Measurements from ENCODE around the gene CENPM. TPM values are rescaled to one million over a fixed set of nuclear protein-coding genes. Genes with fewer than 3 reads are reported as not detected.

CENPM gene
- total RNA-seq, 1 experiment from 2014 or later = 51.9 TPM

- H3K27me3 ChIP-seq (replicated peaks) = peaks cover 53% of the 10 kb centered on the region
- H3K27ac ChIP-seq = no peak overlapping the region
- no peaks in the 10 kb centered on the region for H3K9me3 ChIP-seq (replicated peaks)
- H3K36me3 ChIP-seq = no peaks in the 10 kb centered on the region
- no peak overlapping the region for H3K4me3 ChIP-seq
- DNase-seq (ENCODE audit: low read depth in 1 of 2, low spot score in 2 of 2) = no peak
- H3K4me1 ChIP-seq (replicated peaks) = peaks cover 7% of the 10 kb centered on the region
These were observed 28.5 kb upstream of the CENPM start for GRCh38 chr22:41975299-41976069.

DNA sequence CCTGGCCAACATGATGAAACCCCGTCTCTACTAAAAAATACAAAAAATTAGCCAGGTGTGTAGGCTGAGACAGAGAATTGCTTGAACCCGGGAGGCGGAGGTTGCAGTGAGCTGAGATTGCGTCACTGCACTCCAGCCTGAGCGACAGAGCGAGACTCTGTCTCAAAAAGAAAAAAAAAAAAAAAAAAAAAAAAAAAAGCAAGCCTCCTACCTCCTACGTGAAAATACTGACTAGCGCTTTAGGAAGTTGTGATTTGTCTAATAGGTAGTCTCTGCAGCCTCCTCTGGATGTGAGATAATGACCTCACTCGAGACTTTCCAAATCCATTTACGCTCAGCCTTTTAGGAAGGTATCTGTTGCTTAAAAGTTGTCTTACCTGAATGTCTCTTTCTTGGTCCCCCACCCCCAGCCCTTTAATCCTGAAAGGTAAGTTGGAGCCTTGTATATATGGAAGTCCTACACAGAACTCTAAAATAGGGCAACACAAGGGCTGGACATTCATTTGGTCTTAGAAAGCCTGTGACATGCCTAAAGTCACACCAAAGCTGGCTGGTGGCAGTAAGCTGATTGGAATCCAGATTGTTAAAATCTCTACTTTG is 27.8 kb upstream of the CENPM start:
- no peaks in the 10 kb centered on the region for H3K9me3 ChIP-seq (replicated peaks)
- peaks cover 53% of the 10 kb centered on the region for H3K27me3 ChIP-seq (replicated peaks)
- H3K36me3 ChIP-seq = no peaks in the 10 kb centered on the region
- DNase-seq (ENCODE audit: low read depth in 1 of 2, low spot score in 2 of 2) = no peak
- peaks cover 7% of the 10 kb centered on the region for H3K4me1 ChIP-seq (replicated peaks)
- H3K27ac ChIP-seq = no peak overlapping the region
- H3K4me3 ChIP-seq = no peak overlapping the region

DNA sequence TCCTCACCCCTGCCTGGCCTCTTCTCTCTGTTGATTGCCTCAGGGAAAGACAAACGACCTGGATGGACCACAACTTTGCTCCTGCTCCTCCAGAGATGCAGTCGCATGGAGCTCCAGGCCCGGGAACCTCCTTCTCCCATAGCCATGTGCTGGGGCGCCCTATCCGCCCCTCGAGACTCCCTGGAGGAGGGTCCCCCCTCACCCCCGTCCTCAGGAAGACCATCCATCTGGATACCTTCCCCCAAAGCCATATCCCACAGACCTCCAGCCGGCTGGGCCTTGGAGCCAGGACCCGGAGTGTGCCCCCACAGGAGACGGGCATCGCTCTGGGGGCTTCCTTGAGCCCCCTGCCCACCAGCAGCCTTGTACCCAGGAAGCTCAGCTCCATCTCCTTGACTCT is 24.5 kb upstream of the CENPM start:
- no peak overlapping the region for H3K27ac ChIP-seq
- no peaks in the 10 kb centered on the region for H3K9me3 ChIP-seq (replicated peaks)
- H3K4me3 ChIP-seq = no peak overlapping the region
- H3K36me3 ChIP-seq = no peaks in the 10 kb centered on the region
- DNase-seq (ENCODE audit: low read depth in 1 of 2, low spot score in 2 of 2) = no peak
- H3K4me1 ChIP-seq (replicated peaks) = peaks cover 3% of the 10 kb centered on the region
- H3K27me3 ChIP-seq (replicated peaks) = peaks cover 35% of the 10 kb centered on the region

DNA sequence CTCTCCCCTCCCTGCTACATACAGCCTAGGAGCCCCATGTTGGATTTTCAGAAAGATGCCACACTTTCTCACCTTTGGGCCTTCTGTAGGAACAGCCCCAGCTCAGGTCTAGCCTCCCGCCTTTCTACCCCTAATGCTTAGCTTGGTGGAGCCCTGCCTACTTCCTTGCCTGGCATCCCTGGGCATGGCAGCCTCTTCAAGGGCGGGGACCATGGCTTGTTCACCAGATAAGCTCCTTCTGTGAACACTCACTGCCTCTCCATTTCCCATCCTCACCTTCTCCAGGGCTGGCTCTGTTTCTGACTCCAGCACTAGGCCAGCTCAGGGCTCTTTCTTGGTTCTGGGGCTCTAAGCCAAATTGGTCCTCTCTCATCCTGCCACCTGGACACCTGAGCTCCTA is 23.6 kb upstream of the CENPM start:
- H3K36me3 ChIP-seq = no peaks in the 10 kb centered on the region
- no peaks in the 10 kb centered on the region for H3K4me1 ChIP-seq (replicated peaks)
- H3K27me3 ChIP-seq (replicated peaks) = peaks cover 27% of the 10 kb centered on the region
- no peak overlapping the region for H3K27ac ChIP-seq
- no peaks in the 10 kb centered on the region for H3K9me3 ChIP-seq (replicated peaks)
- H3K4me3 ChIP-seq = no peak overlapping the region
- DNase-seq (ENCODE audit: low read depth in 1 of 2, low spot score in 2 of 2) = no peak

GRCh38 chr22:41969110-41969646 is 22.2 kb upstream of the CENPM start, which contains the start of gene SEPTIN3:
TSS of gene SEPTIN3 (plus strand) at chr22:41969443. CDS start at chr22:41971493, 2,050 bp downstream.
- no peak for DNase-seq (ENCODE audit: low read depth in 1 of 2, low spot score in 2 of 2)
- H3K27me3 ChIP-seq (replicated peaks) = peaks cover 15% of the 10 kb centered on the region
- H3K4me3 ChIP-seq = no peak within 1 kb of the TSS
- H3K27ac ChIP-seq = no peak within 1 kb of the TSS
- no peaks in the 10 kb centered on the region for H3K36me3 ChIP-seq
- no peaks in the 10 kb centered on the region for H3K9me3 ChIP-seq (replicated peaks)
- H3K4me1 ChIP-seq (replicated peaks) = no peaks in the 10 kb centered on the region

DNA sequence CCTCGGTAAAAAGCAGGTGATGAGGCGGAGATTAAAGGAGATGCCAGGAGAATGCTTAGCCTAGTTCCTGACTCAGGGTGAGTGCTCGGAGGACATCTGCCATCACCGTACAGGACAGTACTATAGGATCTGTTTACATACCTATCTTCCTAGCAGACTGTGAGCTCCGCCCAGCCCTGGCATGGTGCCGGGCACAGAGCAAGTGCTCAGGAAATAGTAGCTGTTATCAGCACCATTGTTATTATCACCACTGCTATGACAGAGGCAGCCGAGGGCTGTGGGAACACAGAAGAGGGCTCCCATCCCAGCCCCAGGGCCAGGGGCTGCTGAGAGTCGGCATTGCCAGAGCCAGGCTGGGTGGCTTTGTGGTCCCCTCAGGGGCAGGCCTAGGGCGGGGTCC is 21.6 kb upstream of the CENPM start:
- Histone ChIP-seq H3K36me3 (no peaks in the 10 kb centered on the region), H3K4me1 (replicated peaks) (no peaks in the 10 kb centered on the region), H3K4me3 (no peak overlapping the region), H3K27me3 (replicated peaks) (peaks cover 11% of the 10 kb centered on the region), H3K27ac (no peak overlapping the region), H3K9me3 (replicated peaks) (no peaks in the 10 kb centered on the region)
- no peak for DNase-seq (ENCODE audit: low read depth in 1 of 2, low spot score in 2 of 2)

GRCh38 chr22:41966607-41967240 is 19.8 kb upstream of the CENPM start:
- no peak overlapping the region for H3K27ac ChIP-seq
- DNase-seq (ENCODE audit: low read depth in 1 of 2, low spot score in 2 of 2) = peak in 1 of 2 experiments; percentile 41
- H3K9me3 ChIP-seq (replicated peaks) = no peaks in the 10 kb centered on the region
- H3K4me1 ChIP-seq (replicated peaks) = no peaks in the 10 kb centered on the region
- no peak overlapping the region for H3K4me3 ChIP-seq
- H3K27me3 ChIP-seq (replicated peaks) = 0 out of 2 replicates have a peak, but pooled peaks cover under 1% of the 10 kb centered on the region
- H3K36me3 ChIP-seq = no peaks in the 10 kb centered on the region

- Histone ChIP-seq H3K4me1 (replicated peaks) (no peaks in the 10 kb centered on the region), H3K27me3 (replicated peaks) (no peaks in the 10 kb centered on the region), H3K36me3 (no peaks in the 10 kb centered on the region)
These were observed 19.3 kb upstream of the CENPM start for GRCh38 chr22:41966225-41966606.

DNA sequence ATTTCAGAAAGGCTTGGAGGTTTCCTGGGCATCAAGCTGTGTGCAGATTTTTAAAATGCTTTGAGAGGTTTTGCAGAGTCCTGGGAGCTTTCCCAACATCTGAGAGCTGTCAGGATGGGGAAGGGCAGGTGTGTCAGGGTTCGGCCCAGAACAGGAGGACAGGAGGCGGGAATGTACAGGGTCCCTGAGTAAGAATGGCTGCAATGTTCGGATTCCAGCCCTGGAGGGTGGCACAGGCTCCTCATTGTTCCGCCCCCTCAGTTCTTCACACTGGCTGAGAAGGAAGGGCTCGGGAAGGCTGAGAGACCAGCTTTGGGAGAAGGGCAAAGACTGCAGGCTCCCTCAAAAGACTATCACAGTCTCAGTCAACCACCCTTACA is 17.1 kb upstream of the CENPM start:
- Histone ChIP-seq H3K36me3 (no peaks in the 10 kb centered on the region), H3K9me3 (replicated peaks) (no peaks in the 10 kb centered on the region), H3K27me3 (replicated peaks) (no peaks in the 10 kb centered on the region), H3K4me1 (replicated peaks) (no peaks in the 10 kb centered on the region), H3K4me3 (no peak overlapping the region), H3K27ac (no peak overlapping the region)
- DNase-seq (ENCODE audit: low read depth in 1 of 2, low spot score in 2 of 2) = no peak

More at GRCh38 chr22:41966225-41966606, 19.3 kb upstream of the CENPM start:
- H3K4me3 ChIP-seq = no peak overlapping the region
- H3K27ac ChIP-seq = no peak overlapping the region
- H3K9me3 ChIP-seq (replicated peaks) = no peaks in the 10 kb centered on the region
- no peak for DNase-seq (ENCODE audit: low read depth in 1 of 2, low spot score in 2 of 2)

DNA sequence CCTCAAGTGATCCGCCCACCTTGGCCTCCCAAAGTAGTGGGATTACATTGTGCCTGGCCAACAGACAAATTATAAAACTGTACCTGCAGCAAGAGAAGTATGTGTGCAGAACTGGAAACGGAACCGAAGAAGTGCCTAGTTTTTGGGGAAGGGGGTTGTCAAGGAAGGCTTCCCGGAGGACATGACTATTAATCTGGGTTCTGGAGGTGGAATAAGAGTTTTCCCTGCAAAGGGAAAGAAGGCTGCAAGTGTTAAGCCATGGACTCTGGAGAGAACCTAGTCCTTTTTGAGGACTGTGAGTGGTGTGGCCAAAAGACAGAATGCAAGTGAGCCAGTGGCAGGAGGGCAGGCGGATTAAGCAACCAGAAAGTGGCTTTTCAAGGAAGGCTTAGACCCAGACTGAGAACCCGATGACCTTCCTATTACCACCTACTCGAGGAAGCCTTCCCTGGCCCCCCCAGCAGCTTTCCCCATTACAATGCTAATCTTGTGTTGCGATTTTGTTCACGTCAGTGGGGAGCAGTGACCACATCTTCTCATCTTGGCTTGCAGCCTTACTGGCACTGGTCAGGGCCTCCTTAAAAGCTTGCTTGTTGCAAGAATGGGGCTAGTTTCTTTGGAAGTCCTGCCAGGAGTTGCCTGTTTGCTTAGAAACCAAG is 16.6 kb upstream of the CENPM start:
- H3K4me1 ChIP-seq (replicated peaks) = no peaks in the 10 kb centered on the region
- no peaks in the 10 kb centered on the region for H3K9me3 ChIP-seq (replicated peaks)
- H3K4me3 ChIP-seq = no peak overlapping the region
- DNase-seq (ENCODE audit: low read depth in 1 of 2, low spot score in 2 of 2) = no peak
- no peaks in the 10 kb centered on the region for H3K27me3 ChIP-seq (replicated peaks)
- no peak overlapping the region for H3K27ac ChIP-seq
- no peaks in the 10 kb centered on the region for H3K36me3 ChIP-seq

DNA sequence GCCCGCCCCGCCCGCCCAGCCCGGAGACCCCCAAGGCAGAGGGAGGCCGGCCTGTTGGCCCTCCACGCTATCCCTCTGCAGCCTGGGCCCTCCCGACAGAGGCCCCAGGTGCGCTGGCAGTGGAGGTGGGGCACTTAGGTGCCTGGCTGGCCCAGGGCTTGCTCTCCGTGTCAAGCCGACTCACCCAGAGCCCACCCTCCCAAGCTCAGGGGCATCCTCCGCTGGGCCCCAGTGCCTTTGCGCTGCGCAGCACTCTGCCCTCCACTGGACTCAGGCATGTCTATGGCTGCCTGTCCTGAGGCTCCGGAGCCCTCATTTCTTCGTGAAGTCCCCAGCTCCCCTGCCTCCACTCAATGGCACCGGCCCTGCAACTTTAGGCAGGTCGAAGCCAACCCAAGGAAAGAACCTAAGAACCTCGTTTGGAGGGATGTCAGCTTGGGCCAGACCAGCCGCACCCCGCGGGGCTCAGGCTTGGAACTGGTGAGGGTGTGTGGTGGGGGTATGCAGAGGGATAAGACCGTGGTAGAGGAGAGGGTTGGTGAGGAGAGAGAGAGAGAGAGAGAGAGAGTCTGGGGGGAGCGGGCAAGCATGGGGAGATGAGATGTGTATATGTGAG is 11.1 kb upstream of the CENPM start:
- no peaks in the 10 kb centered on the region for H3K27me3 ChIP-seq (replicated peaks)
- H3K4me3 ChIP-seq = no peak overlapping the region
- no peak for DNase-seq (ENCODE audit: low read depth in 1 of 2, low spot score in 2 of 2)
- H3K4me1 ChIP-seq (replicated peaks) = no peaks in the 10 kb centered on the region
- H3K27ac ChIP-seq = no peak overlapping the region
- no peaks in the 10 kb centered on the region for H3K9me3 ChIP-seq (replicated peaks)
- H3K36me3 ChIP-seq = no peaks in the 10 kb centered on the region

- H3K9me3 ChIP-seq (replicated peaks) = no peaks in the 10 kb centered on the region
- no peak overlapping the region for H3K27ac ChIP-seq
- no peak for DNase-seq (ENCODE audit: low read depth in 1 of 2, low spot score in 2 of 2)
- no peaks in the 10 kb centered on the region for H3K4me1 ChIP-seq (replicated peaks)
- H3K4me3 ChIP-seq = no peak overlapping the region
- no peaks in the 10 kb centered on the region for H3K36me3 ChIP-seq
- H3K27me3 ChIP-seq (replicated peaks) = no peaks in the 10 kb centered on the region
These were observed 5.8 kb upstream of the CENPM start for GRCh38 chr22:41952713-41953112.

DNA sequence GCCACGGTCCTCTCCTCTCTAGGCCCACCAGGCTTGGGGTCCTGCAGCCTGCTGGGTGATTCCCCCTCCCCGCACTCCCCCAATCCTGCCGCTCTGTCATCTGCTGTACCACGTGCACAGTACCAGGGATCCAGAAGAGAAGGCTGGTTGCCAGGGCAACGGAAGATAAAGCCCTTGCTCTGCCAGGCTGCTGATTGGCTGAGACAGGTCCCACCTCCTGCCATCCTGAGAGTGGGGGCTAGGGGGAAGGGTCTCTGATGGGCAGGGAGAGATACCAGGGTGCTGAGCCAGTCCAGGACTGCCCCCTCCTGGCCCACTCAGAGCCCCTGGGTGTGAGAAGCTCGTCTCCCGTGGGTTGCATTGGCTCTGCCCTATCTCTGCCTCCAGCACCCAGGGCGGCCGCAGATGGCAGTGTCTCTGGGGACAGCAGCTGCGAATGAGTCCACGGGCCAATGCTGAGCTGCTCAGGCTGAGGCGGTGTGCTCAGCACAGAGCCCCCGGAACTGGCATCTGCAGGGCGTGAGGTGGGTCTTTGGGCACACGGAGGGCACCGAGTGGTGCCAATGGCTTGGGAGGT is 5.0 kb upstream of the CENPM start, which contains the start of gene SMIM45:
Gene SMIM45 (plus strand): TSS at position 253 of the 577 bp plus-strand sequence.
- peaks cover 4% of the 10 kb centered on the region; the same call in 1 of the 2 replicates for H3K4me1 ChIP-seq (replicated peaks)
- no peak within 1 kb of the TSS for H3K27ac ChIP-seq
- no peaks in the 10 kb centered on the region for H3K27me3 ChIP-seq (replicated peaks)
- DNase-seq (ENCODE audit: low read depth in 1 of 2, low spot score in 2 of 2) = no peak
- no peak within 1 kb of the TSS for H3K4me3 ChIP-seq
- H3K36me3 ChIP-seq = no peaks in the 10 kb centered on the region
- no peaks in the 10 kb centered on the region for H3K9me3 ChIP-seq (replicated peaks)
